ENCODE results near the gene ATP13A5. TPM values are rescaled to one million over a fixed set of nuclear protein-coding genes. Genes with fewer than 3 reads are reported as not detected.

ATP13A5 gene
- total RNA-seq, 1 experiment from 2014 or later: not detected

DNA sequence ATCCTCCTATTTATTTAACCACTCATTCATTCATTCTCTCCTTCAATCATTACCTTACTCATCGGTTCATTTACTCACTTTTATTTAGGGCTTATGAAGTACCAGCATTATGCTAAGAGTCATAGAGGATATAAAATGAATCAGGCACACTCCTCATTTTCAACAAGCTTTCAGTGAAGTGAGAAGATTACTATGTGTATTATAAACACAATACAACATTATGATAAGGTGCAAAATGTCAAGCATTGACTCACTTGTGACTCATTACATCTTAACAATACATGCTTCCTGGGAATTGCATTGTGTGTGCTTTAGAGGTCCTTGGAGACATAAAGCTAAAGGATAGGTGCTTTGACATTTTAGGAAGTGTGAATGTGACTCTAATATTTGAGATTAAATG, 77.1 kb downstream of the ATP13A5 start:
- H3K27ac ChIP-seq (ENCODE audit: low read depth, low read length, poor library complexity, severe bottlenecking): no peak overlapping the region
- BruUV-seq (replicated peaks): no TSS peak
- ChIA-PET CTCF (no interaction called here), POLR2A (ENCODE audit: low non-redundant PET) (no interaction called here)
- no peak overlapping the region for H3K4me3 ChIP-seq (ENCODE audit: low read depth, low read length, poor library complexity, severe bottlenecking)
- H3K36me3 ChIP-seq (ENCODE audit: insufficient read depth, low read length, poor library complexity, severe bottlenecking): no peaks in the 10 kb centered on the region
- H3K4me1 ChIP-seq (ENCODE audit: insufficient read depth, low read length, poor library complexity, severe bottlenecking): no peaks in the 10 kb centered on the region
- intact Hi-C loops (cut with micrococcal nuclease; ENCODE audit: unreplicated experiment): no loop called here
- no peak for DNase-seq (ENCODE audit: low spot score)
- TF ChIP-seq, protein P1, sequence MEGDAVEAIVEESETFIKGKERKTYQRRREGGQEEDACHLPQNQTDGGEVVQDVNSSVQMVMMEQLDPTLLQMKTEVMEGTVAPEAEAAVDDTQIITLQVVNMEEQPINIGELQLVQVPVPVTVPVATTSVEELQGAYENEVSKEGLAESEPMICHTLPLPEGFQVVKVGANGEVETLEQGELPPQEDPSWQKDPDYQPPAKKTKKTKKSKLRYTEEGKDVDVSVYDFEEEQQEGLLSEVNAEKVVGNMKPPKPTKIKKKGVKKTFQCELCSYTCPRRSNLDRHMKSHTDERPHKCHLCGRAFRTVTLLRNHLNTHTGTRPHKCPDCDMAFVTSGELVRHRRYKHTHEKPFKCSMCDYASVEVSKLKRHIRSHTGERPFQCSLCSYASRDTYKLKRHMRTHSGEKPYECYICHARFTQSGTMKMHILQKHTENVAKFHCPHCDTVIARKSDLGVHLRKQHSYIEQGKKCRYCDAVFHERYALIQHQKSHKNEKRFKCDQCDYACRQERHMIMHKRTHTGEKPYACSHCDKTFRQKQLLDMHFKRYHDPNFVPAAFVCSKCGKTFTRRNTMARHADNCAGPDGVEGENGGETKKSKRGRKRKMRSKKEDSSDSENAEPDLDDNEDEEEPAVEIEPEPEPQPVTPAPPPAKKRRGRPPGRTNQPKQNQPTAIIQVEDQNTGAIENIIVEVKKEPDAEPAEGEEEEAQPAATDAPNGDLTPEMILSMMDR (conservative IDR thresholded peaks at IDR 0.05; ENCODE audit: low read depth, low read length): no peak
- TF ChIP-seq EZH2 (IDR thresholded peaks at IDR 0.05; ENCODE audit: borderline replicate concordance, low read depth, low read length, poor library complexity, severe bottlenecking): no peak
- H3K27me3 ChIP-seq (replicated peaks; ENCODE audit: insufficient read depth, low read depth, low read length, poor library complexity): peaks cover 12% of the 10 kb centered on the region
- H3K9me3 ChIP-seq (ENCODE audit: low read depth, low read length, poor library complexity, severe bottlenecking): no peaks in the 10 kb centered on the region

DNA sequence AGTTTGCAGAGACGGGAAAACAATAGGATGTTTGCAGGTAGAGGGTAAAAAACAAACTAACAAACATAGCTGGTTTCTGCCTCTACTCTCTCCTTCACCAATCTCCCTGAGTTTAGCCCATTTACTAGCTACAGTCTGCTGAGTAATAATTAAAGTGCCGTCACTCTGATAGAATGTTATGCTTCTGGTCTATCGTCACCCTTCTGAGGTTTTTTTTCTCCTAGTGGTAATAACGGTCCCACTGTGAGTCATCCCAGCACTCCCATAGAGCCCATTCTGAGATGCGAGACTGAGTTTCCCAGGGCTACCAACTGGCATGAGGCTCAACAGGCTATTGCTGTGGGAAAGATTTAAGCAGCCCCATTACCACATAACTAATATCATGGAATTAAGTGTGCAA, 81.1 kb downstream of the ATP13A5 start:
- no peaks in the 10 kb centered on the region for H3K36me3 ChIP-seq (ENCODE audit: insufficient read depth, low read length, poor library complexity, severe bottlenecking)
- DNase-seq (ENCODE audit: low spot score): no peak
- H3K4me3 ChIP-seq (ENCODE audit: low read depth, low read length, poor library complexity, severe bottlenecking): no peak overlapping the region
- H3K4me1 ChIP-seq (ENCODE audit: insufficient read depth, low read length, poor library complexity, severe bottlenecking): no peaks in the 10 kb centered on the region
- TF ChIP-seq, protein P1 (conservative IDR thresholded peaks at IDR 0.05; ENCODE audit: low read depth, low read length): no peak
- TF ChIP-seq EZH2 (IDR thresholded peaks at IDR 0.05; ENCODE audit: borderline replicate concordance, low read depth, low read length, poor library complexity, severe bottlenecking): no peak
- BruUV-seq (replicated peaks): no TSS peak
- ChIA-PET POLR2A (ENCODE audit: low non-redundant PET) (no interaction called here), CTCF (no interaction called here)
- no peaks in the 10 kb centered on the region for H3K9me3 ChIP-seq (ENCODE audit: low read depth, low read length, poor library complexity, severe bottlenecking)
- peaks cover 12% of the 10 kb centered on the region for H3K27me3 ChIP-seq (replicated peaks; ENCODE audit: insufficient read depth, low read depth, low read length, poor library complexity)
- H3K27ac ChIP-seq (ENCODE audit: low read depth, low read length, poor library complexity, severe bottlenecking): no peak overlapping the region
- intact Hi-C loops (cut with micrococcal nuclease; ENCODE audit: unreplicated experiment): no loop called here

DNA sequence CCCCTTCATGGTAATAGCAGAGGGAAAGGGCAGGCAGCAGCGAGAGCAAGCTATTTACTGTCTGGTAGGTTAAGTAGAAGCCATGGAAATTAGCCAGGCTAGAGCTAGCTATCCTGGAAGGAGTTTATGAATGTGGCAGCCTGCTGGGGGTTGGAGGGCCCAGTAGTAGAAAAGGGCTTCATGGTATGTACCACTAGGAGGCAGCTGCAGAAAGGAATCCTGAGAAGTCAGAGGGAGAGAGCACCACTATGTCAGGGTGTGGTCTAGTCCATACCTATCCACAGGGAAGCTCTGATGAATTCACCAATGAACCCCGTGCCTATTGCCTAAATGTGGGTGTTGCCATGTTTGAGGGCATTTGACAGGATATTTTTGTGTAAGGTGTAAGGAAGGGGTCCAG, 82.6 kb downstream of the ATP13A5 start:
- H3K27me3 ChIP-seq (replicated peaks; ENCODE audit: insufficient read depth, low read depth, low read length, poor library complexity): peaks cover 12% of the 10 kb centered on the region
- DNase-seq (ENCODE audit: low spot score): no peak
- H3K4me3 ChIP-seq (ENCODE audit: low read depth, low read length, poor library complexity, severe bottlenecking): no peak overlapping the region
- ChIA-PET CTCF (no interaction called here), POLR2A (ENCODE audit: low non-redundant PET) (no interaction called here)
- TF ChIP-seq EZH2 (IDR thresholded peaks at IDR 0.05; ENCODE audit: borderline replicate concordance, low read depth, low read length, poor library complexity, severe bottlenecking): no peak
- TF ChIP-seq, protein P1 (conservative IDR thresholded peaks at IDR 0.05; ENCODE audit: low read depth, low read length): no peak
- H3K27ac ChIP-seq (ENCODE audit: low read depth, low read length, poor library complexity, severe bottlenecking): no peak overlapping the region
- intact Hi-C loops (cut with micrococcal nuclease; ENCODE audit: unreplicated experiment): no loop called here
- no peaks in the 10 kb centered on the region for H3K36me3 ChIP-seq (ENCODE audit: insufficient read depth, low read length, poor library complexity, severe bottlenecking)
- H3K4me1 ChIP-seq (ENCODE audit: insufficient read depth, low read length, poor library complexity, severe bottlenecking): no peaks in the 10 kb centered on the region
- no TSS peak for BruUV-seq (replicated peaks)
- H3K9me3 ChIP-seq (ENCODE audit: low read depth, low read length, poor library complexity, severe bottlenecking): no peaks in the 10 kb centered on the region
